Caco-2 (cell line): ENCODE measurements around the gene RCAN1. TPM values are rescaled to one million over a fixed set of nuclear protein-coding genes. Genes with fewer than 3 reads are reported as not detected.
A peak's percentile ranks its signal among the peaks of the same experiment; 100 is the strongest.

Experiments
- BruUV-seq: library from RNA; stranded (reverse); fragments of 400-500 nt; replicated peaks from 2 replicates; lab custom pipeline; 2021; lab: Mats Ljungman, UMichigan
- CTCF ChIA-PET: fragments of 300-600 bp; sonication (Branson Sonifier 250); formaldehyde crosslinking; loops from one replicate; lab custom pipeline; 2022; ENCODE audit warnings: antibody characterized with exemption; lab: Charles Lee
- POLR2A ChIA-PET: fragments of 300-600 bp; sonication (Branson Sonifier 250); formaldehyde crosslinking; loops from one replicate; lab custom pipeline; 2022; ENCODE audit warnings: antibody characterized with exemption; lab: Charles Lee
- DNase-seq, 2 experiments: peaks; one replicate each; pipeline versions ENCODE4 v3.0.0 to v3.0.0-alpha.2; 2020 to 2022
- H3K27me3 ChIP-seq: replicated peaks from 2 replicates; pipeline ENCODE4 v1.6.0; 2011; ENCODE audit warnings: low read length; ENCODE audit not compliant: control insufficient read depth, insufficient read depth
- H3K36me3 ChIP-seq: 2 replicates; pipeline ENCODE4 v1.5.1; 2011; ENCODE audit warnings: low read length; ENCODE audit not compliant: control insufficient read depth, insufficient read depth
- H3K4me1 ChIP-seq: fragments of 250-450 bp; sonication (Bioruptor Pico); 2 replicates; pipeline ENCODE4 v1.5.1; 2020; ENCODE audit warnings: mild to moderate bottlenecking
- H3K4me3 ChIP-seq: 2 replicates; pipeline ENCODE4 v1.5.1; 2011; ENCODE audit warnings: low read depth, mild to moderate bottlenecking, control low read depth, low read length
- H3K9me3 ChIP-seq: fragments of 250-450 bp; sonication (Bioruptor Pico); 2 replicates; pipeline ENCODE4 v1.5.1; 2020; ENCODE audit warnings: mild to moderate bottlenecking, moderate library complexity
- H3K27ac Mint-ChIP-seq: one replicate; pipeline ENCODE4 v1.8.0; 2022; ENCODE audit warnings: mixed read lengths; ENCODE audit not compliant: unreplicated experiment
- H3K27me3 Mint-ChIP-seq: one replicate; pipeline ENCODE4 v1.8.0; 2022; ENCODE audit warnings: mixed read lengths; ENCODE audit not compliant: insufficient read depth, unreplicated experiment
- H3K36me3 Mint-ChIP-seq: one replicate; pipeline ENCODE4 v1.8.0; 2022; ENCODE audit warnings: mild to moderate bottlenecking, mixed read lengths; ENCODE audit not compliant: insufficient read depth, unreplicated experiment
- H3K4me1 Mint-ChIP-seq: one replicate; pipeline ENCODE4 v1.8.0; 2022; ENCODE audit warnings: low read depth, mixed read lengths; ENCODE audit not compliant: unreplicated experiment
- H3K4me3 Mint-ChIP-seq: one replicate; pipeline ENCODE4 v1.8.0; 2022; ENCODE audit warnings: mild to moderate bottlenecking, moderate library complexity, mixed read lengths; ENCODE audit not compliant: unreplicated experiment
- H3K9me3 Mint-ChIP-seq: one replicate; pipeline ENCODE4 v1.8.0; 2022; ENCODE audit warnings: mixed read lengths; ENCODE audit not compliant: unreplicated experiment
- intact Hi-C: fragments of 100-400 bp; cut with micrococcal nuclease; formaldehyde crosslinking; loops from one replicate; pipeline ENCODE4 v1.10.0; 2022; ENCODE audit not compliant: unreplicated experiment
- total RNA-seq: library from RNA; stranded (reverse); gene quantifications from 2 replicates; pipeline ENCODE4 v1.2.3, GENCODE V29; 2022
- TF ChIP-seq, protein P1 (sequence below), 2 experiments: fragments of 200-600 bp in 1 of 2; IDR thresholded peaks; 1 replicate in 1 of 2; 2 replicates in 1 of 2; pipeline versions ENCODE4 v1.5.1 to v1.8.0; 2011 to 2022; ENCODE audit warnings: antibody characterized with exemption in 1 of 2, control low read depth in 1 of 2, inconsistent platforms in 1 of 2, low read depth in 1 of 2, low read length in 1 of 2, mild to moderate bottlenecking in 1 of 2, moderate library complexity in 1 of 2; ENCODE audit not compliant: insufficient read depth in 1 of 2, severe bottlenecking in 1 of 2, unreplicated experiment in 1 of 2

The RCAN1 gene
- total RNA-seq, 1 experiment from 2014 or later, result 29.4 TPM

GRCh38 chr21:34531399-34531798 is 83.5 kb downstream of the RCAN1 start:
- intact Hi-C loops, result no loop called here
- H3K27me3 ChIP-seq, result no peaks in the 10 kb centered on the region
- no peak overlapping the region for H3K27ac Mint-ChIP-seq
- no peak overlapping the region for H3K4me3 ChIP-seq
- no peaks in the 10 kb centered on the region for H3K9me3 ChIP-seq
- peaks cover 8% of the 10 kb centered on the region for H3K36me3 Mint-ChIP-seq
- BruUV-seq, result no TSS peak
- no peaks in the 10 kb centered on the region for H3K27me3 Mint-ChIP-seq
- no peak overlapping the region for H3K4me3 Mint-ChIP-seq
- DNase-seq, result no peak
- H3K4me1 ChIP-seq, result peaks cover 17% of the 10 kb centered on the region
- ChIA-PET CTCF (no interaction called here), POLR2A (interaction anchor here (0.8 kb wide), 1 partner anchor 14 kb away, joined by 3 read pairs; no protein-coding TSS in a partner anchor)
- H3K36me3 ChIP-seq, result no peaks in the 10 kb centered on the region
- H3K4me1 Mint-ChIP-seq, result peaks cover 5% of the 10 kb centered on the region
- no peaks in the 10 kb centered on the region for H3K9me3 Mint-ChIP-seq
- TF ChIP-seq, protein P1, sequence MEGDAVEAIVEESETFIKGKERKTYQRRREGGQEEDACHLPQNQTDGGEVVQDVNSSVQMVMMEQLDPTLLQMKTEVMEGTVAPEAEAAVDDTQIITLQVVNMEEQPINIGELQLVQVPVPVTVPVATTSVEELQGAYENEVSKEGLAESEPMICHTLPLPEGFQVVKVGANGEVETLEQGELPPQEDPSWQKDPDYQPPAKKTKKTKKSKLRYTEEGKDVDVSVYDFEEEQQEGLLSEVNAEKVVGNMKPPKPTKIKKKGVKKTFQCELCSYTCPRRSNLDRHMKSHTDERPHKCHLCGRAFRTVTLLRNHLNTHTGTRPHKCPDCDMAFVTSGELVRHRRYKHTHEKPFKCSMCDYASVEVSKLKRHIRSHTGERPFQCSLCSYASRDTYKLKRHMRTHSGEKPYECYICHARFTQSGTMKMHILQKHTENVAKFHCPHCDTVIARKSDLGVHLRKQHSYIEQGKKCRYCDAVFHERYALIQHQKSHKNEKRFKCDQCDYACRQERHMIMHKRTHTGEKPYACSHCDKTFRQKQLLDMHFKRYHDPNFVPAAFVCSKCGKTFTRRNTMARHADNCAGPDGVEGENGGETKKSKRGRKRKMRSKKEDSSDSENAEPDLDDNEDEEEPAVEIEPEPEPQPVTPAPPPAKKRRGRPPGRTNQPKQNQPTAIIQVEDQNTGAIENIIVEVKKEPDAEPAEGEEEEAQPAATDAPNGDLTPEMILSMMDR (IDR thresholded peaks at IDR 0.05; ENCODE audit: insufficient read depth in 1 of 2, low read depth in 1 of 2, low read length in 1 of 2, severe bottlenecking in 1 of 2, unreplicated experiment in 1 of 2), result no peak

GRCh38 chr21:34530261-34530660 is 84.7 kb downstream of the RCAN1 start:
- Mint-ChIP-seq H3K4me3 (no peak overlapping the region), H3K9me3 (no peaks in the 10 kb centered on the region), H3K27me3 (no peaks in the 10 kb centered on the region), H3K27ac (no peak overlapping the region), H3K4me1 (peaks cover under 1% of the 10 kb centered on the region), H3K36me3 (peaks cover 8% of the 10 kb centered on the region)
- POLR2A ChIA-PET, result no interaction called here
- no peaks in the 10 kb centered on the region for H3K27me3 ChIP-seq
- no peak for DNase-seq
- H3K4me1 ChIP-seq, result peaks cover 7% of the 10 kb centered on the region; the same call in 1 of the 2 replicates
- no peaks in the 10 kb centered on the region for H3K9me3 ChIP-seq
- no TSS peak for BruUV-seq
- H3K4me3 ChIP-seq, result no peak overlapping the region
- no peaks in the 10 kb centered on the region for H3K36me3 ChIP-seq
- TF ChIP-seq, protein P1 (IDR thresholded peaks at IDR 0.05; ENCODE audit: insufficient read depth in 1 of 2, low read depth in 1 of 2, low read length in 1 of 2, severe bottlenecking in 1 of 2, unreplicated experiment in 1 of 2), result no peak
- intact Hi-C loops, result no loop called here
- CTCF ChIA-PET, result no interaction called here

DNA sequence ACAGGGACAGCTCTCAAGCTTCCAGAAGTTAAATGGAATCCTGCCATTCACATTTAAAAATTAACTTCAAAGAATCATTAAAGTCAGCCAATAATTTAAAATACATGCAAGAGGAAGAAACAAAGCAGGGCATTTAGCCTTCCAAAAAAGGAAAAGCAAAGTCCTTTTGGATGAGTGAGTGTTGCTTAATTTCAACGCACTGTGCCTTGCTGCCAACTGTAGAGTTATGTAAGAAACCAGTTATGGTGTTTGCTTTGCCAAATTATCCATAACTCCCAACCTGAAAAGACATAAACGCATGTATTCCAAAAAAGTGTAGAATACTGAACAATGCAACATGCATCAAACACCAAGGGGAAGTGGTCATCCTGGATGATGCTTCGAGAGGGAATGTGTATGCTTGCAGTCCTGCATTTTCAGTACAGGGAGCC is 86.8 kb downstream of the RCAN1 start:
- intact Hi-C loops, result loop anchor here (5.0 kb wide), 1 partner anchor 74 kb away; no protein-coding TSS in a partner anchor
- CTCF ChIA-PET, result no interaction called here
- Histone ChIP-seq H3K36me3 (no peaks in the 10 kb centered on the region; the same call in 1 of the 2 replicates), H3K4me3 (no peak overlapping the region), H3K27me3 (no peaks in the 10 kb centered on the region), H3K4me1 (peaks cover 24% of the 10 kb centered on the region), H3K9me3 (no peaks in the 10 kb centered on the region)
- POLR2A ChIA-PET, result no interaction called here
- Mint-ChIP-seq H3K4me1 (peaks cover 12% of the 10 kb centered on the region), H3K27ac (peak overlapping the region; percentile 59), H3K4me3 (no peak overlapping the region), H3K27me3 (no peaks in the 10 kb centered on the region), H3K36me3 (peaks cover 10% of the 10 kb centered on the region), H3K9me3 (no peaks in the 10 kb centered on the region)
- TF ChIP-seq, protein P1 (IDR thresholded peaks at IDR 0.05; ENCODE audit: insufficient read depth in 1 of 2, low read depth in 1 of 2, low read length in 1 of 2, severe bottlenecking in 1 of 2, unreplicated experiment in 1 of 2), result no peak
- BruUV-seq, result no TSS peak
- no peak for DNase-seq
